ENCODE results near the gene TOP3A.

DNA sequence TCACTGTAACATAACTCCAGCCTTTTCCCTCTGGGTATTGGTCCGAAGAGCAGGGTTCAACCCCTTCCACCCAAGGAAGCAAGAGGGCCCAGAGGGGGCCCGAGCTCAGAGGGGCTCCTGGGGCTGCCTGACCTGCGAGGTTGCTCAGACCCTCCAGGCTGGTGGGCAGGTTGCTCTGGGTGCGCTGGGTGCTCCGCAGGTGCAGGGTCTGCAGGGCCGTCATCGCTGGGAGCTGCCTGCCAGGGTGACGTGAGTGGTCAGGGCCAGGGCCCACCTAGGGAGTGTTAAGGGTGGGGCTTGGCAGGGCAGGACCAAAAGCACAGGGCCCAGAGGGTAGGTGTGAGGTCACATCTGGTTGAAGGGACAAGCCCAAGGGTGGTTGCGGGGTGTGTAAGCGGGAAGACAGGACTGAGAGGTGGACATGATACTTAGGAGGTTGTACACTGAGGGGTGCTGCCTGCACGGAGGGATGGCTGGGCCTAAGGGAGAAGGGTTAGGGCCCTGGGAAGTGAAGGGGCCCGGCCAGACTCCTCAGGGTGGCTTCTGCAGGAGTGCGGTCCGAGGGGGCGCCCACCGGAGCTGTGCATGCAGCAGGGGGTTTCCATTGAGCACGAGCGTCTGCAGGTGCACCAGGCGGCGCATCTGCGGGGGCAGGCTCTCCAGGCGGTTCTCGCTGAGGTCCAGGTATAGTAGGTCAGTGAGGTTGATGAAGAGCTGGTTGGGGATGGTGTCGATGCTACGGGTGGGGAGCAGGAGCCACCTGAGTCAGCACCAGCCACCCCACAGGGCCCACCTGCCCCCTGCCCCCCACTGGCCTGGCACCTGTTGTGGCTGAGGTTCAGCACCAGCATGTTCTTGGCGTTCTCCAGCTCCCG, 60.6 kb downstream of the TOP3A start:
- TF ChIP-seq, protein P1, sequence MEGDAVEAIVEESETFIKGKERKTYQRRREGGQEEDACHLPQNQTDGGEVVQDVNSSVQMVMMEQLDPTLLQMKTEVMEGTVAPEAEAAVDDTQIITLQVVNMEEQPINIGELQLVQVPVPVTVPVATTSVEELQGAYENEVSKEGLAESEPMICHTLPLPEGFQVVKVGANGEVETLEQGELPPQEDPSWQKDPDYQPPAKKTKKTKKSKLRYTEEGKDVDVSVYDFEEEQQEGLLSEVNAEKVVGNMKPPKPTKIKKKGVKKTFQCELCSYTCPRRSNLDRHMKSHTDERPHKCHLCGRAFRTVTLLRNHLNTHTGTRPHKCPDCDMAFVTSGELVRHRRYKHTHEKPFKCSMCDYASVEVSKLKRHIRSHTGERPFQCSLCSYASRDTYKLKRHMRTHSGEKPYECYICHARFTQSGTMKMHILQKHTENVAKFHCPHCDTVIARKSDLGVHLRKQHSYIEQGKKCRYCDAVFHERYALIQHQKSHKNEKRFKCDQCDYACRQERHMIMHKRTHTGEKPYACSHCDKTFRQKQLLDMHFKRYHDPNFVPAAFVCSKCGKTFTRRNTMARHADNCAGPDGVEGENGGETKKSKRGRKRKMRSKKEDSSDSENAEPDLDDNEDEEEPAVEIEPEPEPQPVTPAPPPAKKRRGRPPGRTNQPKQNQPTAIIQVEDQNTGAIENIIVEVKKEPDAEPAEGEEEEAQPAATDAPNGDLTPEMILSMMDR (IDR thresholded peaks at IDR 0.05): no peak
- TF ChIP-seq POLR2A (IDR thresholded peaks at IDR 0.05) (no peak), EP300 (IDR thresholded peaks at IDR 0.05; ENCODE audit: low read depth) (no peak)

All from transverse colon (tissue), 3 donors.